ENCODE results near the gene UCK1. TPM values are rescaled to one million over a fixed set of nuclear protein-coding genes. Genes with fewer than 3 reads are reported as not detected.

Gene UCK1
- polyA plus RNA-seq, 2 of the 4 experiments (the other 2 are of a cell fraction) = 18.0 to 26.5 TPM

DNA sequence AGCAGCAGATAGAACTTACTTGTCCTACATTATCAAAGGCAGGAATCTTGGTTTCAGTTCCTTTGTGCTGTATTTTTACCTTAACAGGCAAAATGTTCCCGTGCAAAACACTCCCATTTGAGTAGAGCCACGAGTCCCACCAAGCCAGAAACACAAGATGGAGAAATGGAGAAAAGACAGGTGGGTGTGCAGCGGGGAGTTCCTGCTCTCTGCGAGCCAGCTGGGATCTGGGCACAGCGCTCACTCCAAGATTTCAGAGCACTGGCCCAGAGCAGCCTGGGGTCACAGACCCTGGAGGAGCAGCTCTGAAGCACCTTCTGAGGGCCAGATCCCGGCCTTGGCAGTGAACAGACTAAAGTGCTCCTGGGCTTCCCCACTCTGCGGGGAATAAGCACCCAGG is 2.9 kb downstream of the UCK1 start:
- H3K27ac ChIP-seq = no peak overlapping the region
- H3K4me3 ChIP-seq = no peak overlapping the region
- ATAC-seq = no peak
- no peaks in the 10 kb centered on the region for H3K9me3 ChIP-seq
- DNase-seq (ENCODE audit: low read depth in 1 of 2, low spot score in 1 of 2) = no peak
- 92% methylated on average over 7 of the region's 7 CpGs for WGBS (ENCODE audit: missing lambda C conversion rate)
- FAIRE-seq = no peak
- ChIA-PET CTCF (no interaction called here), POLR2A (no interaction called here)
- peaks cover 11% of the 10 kb centered on the region for H3K4me1 ChIP-seq
- TF ChIP-seq HOXB5 (CRISPR knock-in tag; IDR thresholded peaks at IDR 0.05) (no peak), KDM5A (IDR thresholded peaks at IDR 0.05) (no peak), MYC (IDR thresholded peaks at IDR 0.05; ENCODE audit: borderline replicate concordance, low read length) (no peak), FOXS1 (CRISPR knock-in tag; IDR thresholded peaks at IDR 0.05) (no peak), HOXB13 (CRISPR knock-in tag; IDR thresholded peaks at IDR 0.05; ENCODE audit: low read depth) (no peak), JUNB (IDR thresholded peaks at IDR 0.05) (no peak), PHF8 (IDR thresholded peaks at IDR 0.05; ENCODE audit: borderline replicate concordance, low read depth) (no peak), BHLHE40 (IDR thresholded peaks at IDR 0.05; ENCODE audit: low read depth, low read length) (no peak), CBX8 (IDR thresholded peaks at IDR 0.05) (no peak), ZFP36 (IDR thresholded peaks at IDR 0.05; ENCODE audit: borderline replicate concordance, partially characterized antibody) (no peak), FOSL2 (IDR thresholded peaks at IDR 0.05) (no peak), FOSL2 (CRISPR knock-in tag; IDR thresholded peaks at IDR 0.05) (no peak), SMC3 (IDR thresholded peaks at IDR 0.05) (no peak), GATA3 (IDR thresholded peaks at IDR 0.05; ENCODE audit: borderline replicate concordance) (no peak)
- TF ChIP-seq, protein P1, sequence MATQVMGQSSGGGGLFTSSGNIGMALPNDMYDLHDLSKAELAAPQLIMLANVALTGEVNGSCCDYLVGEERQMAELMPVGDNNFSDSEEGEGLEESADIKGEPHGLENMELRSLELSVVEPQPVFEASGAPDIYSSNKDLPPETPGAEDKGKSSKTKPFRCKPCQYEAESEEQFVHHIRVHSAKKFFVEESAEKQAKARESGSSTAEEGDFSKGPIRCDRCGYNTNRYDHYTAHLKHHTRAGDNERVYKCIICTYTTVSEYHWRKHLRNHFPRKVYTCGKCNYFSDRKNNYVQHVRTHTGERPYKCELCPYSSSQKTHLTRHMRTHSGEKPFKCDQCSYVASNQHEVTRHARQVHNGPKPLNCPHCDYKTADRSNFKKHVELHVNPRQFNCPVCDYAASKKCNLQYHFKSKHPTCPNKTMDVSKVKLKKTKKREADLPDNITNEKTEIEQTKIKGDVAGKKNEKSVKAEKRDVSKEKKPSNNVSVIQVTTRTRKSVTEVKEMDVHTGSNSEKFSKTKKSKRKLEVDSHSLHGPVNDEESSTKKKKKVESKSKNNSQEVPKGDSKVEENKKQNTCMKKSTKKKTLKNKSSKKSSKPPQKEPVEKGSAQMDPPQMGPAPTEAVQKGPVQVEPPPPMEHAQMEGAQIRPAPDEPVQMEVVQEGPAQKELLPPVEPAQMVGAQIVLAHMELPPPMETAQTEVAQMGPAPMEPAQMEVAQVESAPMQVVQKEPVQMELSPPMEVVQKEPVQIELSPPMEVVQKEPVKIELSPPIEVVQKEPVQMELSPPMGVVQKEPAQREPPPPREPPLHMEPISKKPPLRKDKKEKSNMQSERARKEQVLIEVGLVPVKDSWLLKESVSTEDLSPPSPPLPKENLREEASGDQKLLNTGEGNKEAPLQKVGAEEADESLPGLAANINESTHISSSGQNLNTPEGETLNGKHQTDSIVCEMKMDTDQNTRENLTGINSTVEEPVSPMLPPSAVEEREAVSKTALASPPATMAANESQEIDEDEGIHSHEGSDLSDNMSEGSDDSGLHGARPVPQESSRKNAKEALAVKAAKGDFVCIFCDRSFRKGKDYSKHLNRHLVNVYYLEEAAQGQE (IDR thresholded peaks at IDR 0.05) = no peak
- TF ChIP-seq, protein P2, sequence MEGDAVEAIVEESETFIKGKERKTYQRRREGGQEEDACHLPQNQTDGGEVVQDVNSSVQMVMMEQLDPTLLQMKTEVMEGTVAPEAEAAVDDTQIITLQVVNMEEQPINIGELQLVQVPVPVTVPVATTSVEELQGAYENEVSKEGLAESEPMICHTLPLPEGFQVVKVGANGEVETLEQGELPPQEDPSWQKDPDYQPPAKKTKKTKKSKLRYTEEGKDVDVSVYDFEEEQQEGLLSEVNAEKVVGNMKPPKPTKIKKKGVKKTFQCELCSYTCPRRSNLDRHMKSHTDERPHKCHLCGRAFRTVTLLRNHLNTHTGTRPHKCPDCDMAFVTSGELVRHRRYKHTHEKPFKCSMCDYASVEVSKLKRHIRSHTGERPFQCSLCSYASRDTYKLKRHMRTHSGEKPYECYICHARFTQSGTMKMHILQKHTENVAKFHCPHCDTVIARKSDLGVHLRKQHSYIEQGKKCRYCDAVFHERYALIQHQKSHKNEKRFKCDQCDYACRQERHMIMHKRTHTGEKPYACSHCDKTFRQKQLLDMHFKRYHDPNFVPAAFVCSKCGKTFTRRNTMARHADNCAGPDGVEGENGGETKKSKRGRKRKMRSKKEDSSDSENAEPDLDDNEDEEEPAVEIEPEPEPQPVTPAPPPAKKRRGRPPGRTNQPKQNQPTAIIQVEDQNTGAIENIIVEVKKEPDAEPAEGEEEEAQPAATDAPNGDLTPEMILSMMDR (IDR thresholded peaks at IDR 0.05) = no peak
- TF ChIP-seq, protein P3, sequence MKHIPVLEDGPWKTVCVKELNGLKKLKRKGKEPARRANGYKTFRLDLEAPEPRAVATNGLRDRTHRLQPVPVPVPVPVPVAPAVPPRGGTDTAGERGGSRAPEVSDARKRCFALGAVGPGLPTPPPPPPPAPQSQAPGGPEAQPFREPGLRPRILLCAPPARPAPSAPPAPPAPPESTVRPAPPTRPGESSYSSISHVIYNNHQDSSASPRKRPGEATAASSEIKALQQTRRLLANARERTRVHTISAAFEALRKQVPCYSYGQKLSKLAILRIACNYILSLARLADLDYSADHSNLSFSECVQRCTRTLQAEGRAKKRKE (CRISPR knock-in tag; IDR thresholded peaks at IDR 0.05; ENCODE audit: low read depth) = no peak
- H3K4me2 ChIP-seq = no peak overlapping the region

GRCh38 chr9:131525643-131526565 is 5.2 kb downstream of the UCK1 start:
- no peak for FAIRE-seq
- TF ChIP-seq, protein P4, sequence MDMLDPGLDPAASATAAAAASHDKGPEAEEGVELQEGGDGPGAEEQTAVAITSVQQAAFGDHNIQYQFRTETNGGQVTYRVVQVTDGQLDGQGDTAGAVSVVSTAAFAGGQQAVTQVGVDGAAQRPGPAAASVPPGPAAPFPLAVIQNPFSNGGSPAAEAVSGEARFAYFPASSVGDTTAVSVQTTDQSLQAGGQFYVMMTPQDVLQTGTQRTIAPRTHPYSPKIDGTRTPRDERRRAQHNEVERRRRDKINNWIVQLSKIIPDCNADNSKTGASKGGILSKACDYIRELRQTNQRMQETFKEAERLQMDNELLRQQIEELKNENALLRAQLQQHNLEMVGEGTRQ (IDR thresholded peaks at IDR 0.05) = no peak
- TF ChIP-seq EHF (CRISPR knock-in tag; IDR thresholded peaks at IDR 0.05) (no peak), NR3C1 (IDR thresholded peaks at IDR 0.05) (no peak), FOXS1 (CRISPR knock-in tag; IDR thresholded peaks at IDR 0.05) (no peak)
- no peaks in the 10 kb centered on the region for H3K9me3 ChIP-seq
- WGBS (ENCODE audit: missing lambda C conversion rate) = 90% methylated on average over 19 of the region's 19 CpGs
- H3K4me2 ChIP-seq = no peak overlapping the region
- ATAC-seq = no peak
- H3K27ac ChIP-seq = no peak overlapping the region
- POLR2A ChIA-PET = no interaction called here
- H3K4me3 ChIP-seq = no peak overlapping the region
- CTCF ChIA-PET = interaction anchor here (0.5 to 2.1 kb wide), 5 partner anchors 10 to 214 kb away, joined by 3 to 5 read pairs (median 3); partner anchors contain the start of gene RAPGEF1
- peaks cover 7% of the 10 kb centered on the region for H3K4me1 ChIP-seq
- DNase-seq (ENCODE audit: low read depth in 1 of 2, low spot score in 1 of 2) = no peak
